ENCODE data around the gene PET100.

PET100 gene

GRCh38 chr19:7596211-7596937 is 33.2 kb upstream of the PET100 start:
- peaks cover 20% of the 10 kb centered on the region for H3K27me3 ChIP-seq (replicated peaks)
- no peak overlapping the region for H3K27ac ChIP-seq
- H3K4me3 ChIP-seq (ENCODE audit: low read depth, low read length), result no peak overlapping the region
- in situ Hi-C loops (cut with HindIII; ENCODE audit: low pct_ligation_motif_present, low sequenced_read_pairs), result no loop called here
- TF ChIP-seq CTCF (IDR thresholded peaks at IDR 0.05; ENCODE audit: low read depth, low read length, missing control alignments), result no peak
- no peak for DNase-seq
- H3K36me3 ChIP-seq (replicated peaks), result no peaks in the 10 kb centered on the region

DNA sequence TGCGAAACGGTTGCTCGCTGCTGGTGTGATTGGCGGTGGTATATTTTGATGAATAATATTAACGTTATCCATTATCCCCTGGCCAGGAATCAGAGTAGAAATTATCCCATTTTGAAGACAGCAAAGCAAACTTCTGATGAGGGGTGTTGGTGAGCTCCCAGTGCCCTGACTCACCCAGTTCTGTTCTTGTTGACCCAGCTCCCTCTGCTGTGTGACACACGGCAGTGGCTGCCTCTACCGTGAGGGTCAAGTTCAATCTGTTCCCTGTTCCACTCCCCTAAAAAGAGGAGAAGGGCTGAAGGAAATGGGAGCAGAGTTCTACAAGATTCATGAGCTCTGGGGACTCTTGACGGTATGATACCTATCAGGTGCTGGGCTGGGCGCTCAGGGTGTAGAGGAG is 31.9 kb upstream of the PET100 start:
- Histone ChIP-seq H3K27ac (no peak overlapping the region), H3K36me3 (replicated peaks) (no peaks in the 10 kb centered on the region), H3K4me3 (ENCODE audit: low read depth, low read length) (no peak overlapping the region), H3K27me3 (replicated peaks) (peaks cover 20% of the 10 kb centered on the region)
- no peak for TF ChIP-seq CTCF (IDR thresholded peaks at IDR 0.05; ENCODE audit: low read depth, low read length, missing control alignments)
- in situ Hi-C loops (cut with HindIII; ENCODE audit: low pct_ligation_motif_present, low sequenced_read_pairs), result no loop called here
- no peak for DNase-seq

DNA sequence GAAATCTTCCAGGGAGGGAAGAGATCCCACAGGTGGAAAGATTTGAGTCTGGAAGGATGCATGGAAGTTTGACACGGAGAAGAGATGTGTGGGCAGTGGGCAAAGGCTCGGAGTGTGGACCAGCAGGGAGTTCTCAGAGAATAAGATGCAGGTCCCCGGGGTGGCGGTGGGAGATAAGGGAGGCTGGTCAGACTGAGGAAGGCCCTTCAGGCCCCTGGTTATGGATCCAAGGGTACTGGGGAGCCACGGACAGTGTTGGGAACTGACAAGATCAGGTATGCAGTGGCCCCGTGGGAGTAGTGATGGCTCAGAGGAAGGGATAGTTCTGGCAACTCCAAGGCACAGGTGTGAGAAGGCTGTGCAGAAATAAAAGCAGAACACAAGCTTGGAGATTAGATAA is 31.4 kb upstream of the PET100 start:
- no peak for TF ChIP-seq CTCF (IDR thresholded peaks at IDR 0.05; ENCODE audit: low read depth, low read length, missing control alignments)
- Histone ChIP-seq H3K27me3 (replicated peaks) (peaks cover 20% of the 10 kb centered on the region), H3K4me3 (ENCODE audit: low read depth, low read length) (no peak overlapping the region), H3K27ac (no peak overlapping the region), H3K36me3 (replicated peaks) (no peaks in the 10 kb centered on the region)
- in situ Hi-C loops (cut with HindIII; ENCODE audit: low pct_ligation_motif_present, low sequenced_read_pairs), result no loop called here
- DNase-seq, result no peak

GRCh38 chr19:7600721-7601120 is 28.9 kb upstream of the PET100 start:
- H3K27me3 ChIP-seq (replicated peaks), result peaks cover 15% of the 10 kb centered on the region

DNA sequence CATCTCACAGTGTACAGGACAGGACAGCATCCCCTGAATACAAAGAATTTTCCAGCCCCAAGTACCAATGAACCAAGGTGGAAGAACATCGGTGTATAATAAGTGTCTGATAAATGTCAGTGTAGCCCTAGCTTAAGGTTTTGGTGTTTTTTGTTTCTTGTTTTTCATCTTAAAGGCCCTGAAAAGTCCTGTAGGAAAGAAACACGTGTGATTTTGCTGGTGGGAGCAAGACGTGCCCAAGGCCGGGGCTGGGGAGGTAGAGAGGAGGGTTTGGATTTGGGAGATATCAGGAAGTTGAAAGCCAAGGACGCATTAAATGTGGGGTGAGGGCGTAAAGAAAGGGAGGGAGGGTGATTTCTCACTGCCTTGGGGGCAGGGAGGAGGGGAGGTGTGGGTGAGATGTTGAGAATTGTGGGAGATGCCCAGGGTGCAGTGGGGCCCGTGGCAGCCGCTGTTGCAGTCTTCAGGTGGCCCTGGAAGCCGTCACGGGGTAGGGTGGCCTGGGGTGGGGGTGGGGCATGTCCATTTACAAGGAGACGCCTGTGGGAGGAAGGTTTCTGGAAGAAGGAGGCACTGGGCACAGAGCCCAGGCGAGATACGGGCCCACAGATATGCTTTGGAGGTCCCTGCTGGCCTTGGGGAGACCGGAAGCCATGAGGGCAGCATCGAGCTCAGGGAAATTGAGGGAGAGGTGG is 27.2 kb upstream of the PET100 start:
- Histone ChIP-seq H3K27me3 (replicated peaks) (peaks cover 2% of the 10 kb centered on the region), H3K36me3 (replicated peaks) (no peaks in the 10 kb centered on the region), H3K4me3 (ENCODE audit: low read depth, low read length) (no peak overlapping the region), H3K27ac (no peak overlapping the region)
- no peak for DNase-seq
- no peak for TF ChIP-seq CTCF (IDR thresholded peaks at IDR 0.05; ENCODE audit: low read depth, low read length, missing control alignments)
- in situ Hi-C loops (cut with HindIII; ENCODE audit: low pct_ligation_motif_present, low sequenced_read_pairs), result no loop called here

More at GRCh38 chr19:7600721-7601120, 28.9 kb upstream of the PET100 start:
- no peaks in the 10 kb centered on the region for H3K36me3 ChIP-seq (replicated peaks)
- no peak for DNase-seq
- in situ Hi-C loops (cut with HindIII; ENCODE audit: low pct_ligation_motif_present, low sequenced_read_pairs), result no loop called here
- no peak for TF ChIP-seq CTCF (IDR thresholded peaks at IDR 0.05; ENCODE audit: low read depth, low read length, missing control alignments)
- no peak overlapping the region for H3K27ac ChIP-seq
- no peak overlapping the region for H3K4me3 ChIP-seq (ENCODE audit: low read depth, low read length)
